Neutrophil (primary cell): Measurements from ENCODE around the gene GFPT2.

Source experiments
- H3K27ac ChIP-seq: fragments of 200-600 bp; sonication (generic); 2 replicates; pipeline ENCODE4 v1.5.1; 2016; ENCODE audit warnings: mild to moderate bottlenecking, moderate library complexity
- H3K27me3 ChIP-seq: fragments of 200-600 bp; sonication (generic); 2 replicates; pipeline ENCODE4 v1.6.0; 2016; ENCODE audit warnings: mild to moderate bottlenecking
- H3K36me3 ChIP-seq: fragments of 200-600 bp; sonication (generic); 2 replicates; pipeline ENCODE4 v1.5.1; 2017
- H3K4me1 ChIP-seq, 2 experiments: fragments of 200-600 bp in 1 of 2; sonication (generic) in 1 of 2; 1 replicate in 1 of 2; 2 replicates in 1 of 2; pipeline versions ENCODE4 v1.5.1 to v1.6.1; 2013 to 2016; ENCODE audit warnings: low read depth in 1 of 2, low read length in 1 of 2, mild to moderate bottlenecking in 1 of 2, moderate library complexity in 1 of 2; ENCODE audit not compliant: control insufficient read depth in 1 of 2, insufficient read depth in 1 of 2
- H3K4me3 ChIP-seq, 2 experiments: fragments of 200-600 bp in 1 of 2; sonication (generic) in 1 of 2; 1 replicate in 1 of 2; 2 replicates in 1 of 2; pipeline ENCODE4 v1.5.1; 2013 to 2016; ENCODE audit warnings: low read depth in 1 of 2, low read length in 1 of 2, mild to moderate bottlenecking in 1 of 2, moderate library complexity in 1 of 2
- H3K9me3 ChIP-seq: fragments of 200-600 bp; sonication (generic); 2 replicates; pipeline ENCODE4 v1.5.1; 2016
- CTCF ChIP-seq: fragments of 200-600 bp; sonication (generic); IDR thresholded peaks from 2 replicates; pipeline ENCODE4 v1.5.1; 2016; ENCODE audit warnings: antibody characterized with exemption

Gene GFPT2

GRCh38 chr5:180343831-180344695 lies 9.1 kb downstream of the GFPT2 start:
- H3K4me3 ChIP-seq = no peak overlapping the region
- peaks cover 50% of the 10 kb centered on the region for H3K27me3 ChIP-seq
- no peaks in the 10 kb centered on the region for H3K4me1 ChIP-seq
- H3K9me3 ChIP-seq = no peaks in the 10 kb centered on the region
- TF ChIP-seq CTCF = no peak
- no peak overlapping the region for H3K27ac ChIP-seq
- no peaks in the 10 kb centered on the region for H3K36me3 ChIP-seq

- no peak overlapping the region for H3K4me3 ChIP-seq
- no peak overlapping the region for H3K27ac ChIP-seq
- TF ChIP-seq CTCF = no peak
Measured at GRCh38 chr5:180343110-180343830, 9.9 kb downstream of the GFPT2 start.

GRCh38 chr5:180341595-180341994 lies 11.5 kb downstream of the GFPT2 start:
- H3K9me3 ChIP-seq = no peaks in the 10 kb centered on the region
- H3K4me3 ChIP-seq = no peak overlapping the region
- no peak overlapping the region for H3K27ac ChIP-seq
- H3K4me1 ChIP-seq = no peaks in the 10 kb centered on the region
- peaks cover 39% of the 10 kb centered on the region for H3K27me3 ChIP-seq
- no peak for TF ChIP-seq CTCF
- no peaks in the 10 kb centered on the region for H3K36me3 ChIP-seq

More at GRCh38 chr5:180343110-180343830, 9.9 kb downstream of the GFPT2 start:
- H3K36me3 ChIP-seq = no peaks in the 10 kb centered on the region
- H3K27me3 ChIP-seq = peaks cover 47% of the 10 kb centered on the region
- no peaks in the 10 kb centered on the region for H3K9me3 ChIP-seq
- no peaks in the 10 kb centered on the region for H3K4me1 ChIP-seq

GRCh38 chr5:180340856-180341255 lies 12.3 kb downstream of the GFPT2 start:
- TF ChIP-seq CTCF = no peak
- Histone ChIP-seq H3K27ac (no peak overlapping the region), H3K4me1 (no peaks in the 10 kb centered on the region), H3K36me3 (no peaks in the 10 kb centered on the region), H3K27me3 (peaks cover 39% of the 10 kb centered on the region), H3K4me3 (no peak overlapping the region), H3K9me3 (no peaks in the 10 kb centered on the region)

- Histone ChIP-seq H3K36me3 (no peaks in the 10 kb centered on the region), H3K9me3 (no peaks in the 10 kb centered on the region), H3K27me3 (peaks cover 30% of the 10 kb centered on the region), H3K4me3 (no peak overlapping the region), H3K27ac (no peak overlapping the region), H3K4me1 (no peaks in the 10 kb centered on the region)
- no peak for TF ChIP-seq CTCF
Measured at GRCh38 chr5:180339583-180340183, 13.5 kb downstream of the GFPT2 start.
